IPS-NIHi7 (cell line): Measurements from ENCODE around the gene MARCHF9.

Experiments
- DNase-seq: peaks from one replicate; pipeline ENCODE4 v3.0.0; 2012; ENCODE audit warnings: mixed read lengths; ENCODE audit errors: extremely low spot score

Gene MARCHF9

DNA sequence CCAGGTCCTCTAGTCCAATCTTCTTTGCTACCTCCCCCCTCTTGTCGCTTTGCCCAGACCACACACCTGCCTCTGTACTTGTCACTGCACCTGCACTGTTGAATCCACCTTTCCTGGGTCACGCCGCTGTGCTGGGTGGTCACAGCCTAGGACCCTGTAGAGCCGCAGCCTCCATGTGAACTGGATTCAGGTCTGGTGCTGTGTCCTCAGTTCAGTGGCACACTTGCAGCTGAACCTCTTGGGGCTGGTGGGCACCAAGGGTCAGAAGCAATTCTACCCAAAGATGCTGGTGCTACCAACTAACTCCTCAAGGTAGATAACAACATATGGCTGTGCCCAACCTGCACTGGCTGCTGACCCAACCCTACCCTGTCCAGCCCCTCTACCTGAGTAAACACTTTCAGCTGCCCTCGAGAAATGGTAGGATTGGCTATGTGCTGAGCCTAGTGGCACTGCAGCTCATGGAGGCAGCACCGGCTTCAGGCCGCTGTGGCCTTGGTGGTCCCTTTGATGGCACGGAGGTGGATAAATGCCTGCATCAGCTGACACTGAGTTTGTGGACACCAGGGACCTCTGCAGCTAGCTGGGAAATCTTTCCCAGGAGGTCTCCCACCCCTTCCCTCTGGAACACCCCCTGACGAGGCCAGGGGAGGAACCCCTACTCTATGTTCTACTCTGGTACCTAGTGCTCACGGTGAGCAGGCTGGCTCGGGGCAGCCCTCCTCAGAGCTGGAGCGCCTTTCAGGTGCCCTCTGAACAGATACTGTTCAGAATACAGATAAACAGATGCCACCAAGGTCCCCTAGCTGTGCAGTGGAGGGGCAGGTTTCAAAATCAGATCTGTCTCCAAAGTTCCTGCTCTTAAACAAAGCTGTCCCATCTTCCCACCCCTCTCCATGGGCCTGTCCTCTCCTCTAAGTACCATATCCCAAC, 30.6 kb upstream of the MARCHF9 start:
- DNase-seq: no peak

DNA sequence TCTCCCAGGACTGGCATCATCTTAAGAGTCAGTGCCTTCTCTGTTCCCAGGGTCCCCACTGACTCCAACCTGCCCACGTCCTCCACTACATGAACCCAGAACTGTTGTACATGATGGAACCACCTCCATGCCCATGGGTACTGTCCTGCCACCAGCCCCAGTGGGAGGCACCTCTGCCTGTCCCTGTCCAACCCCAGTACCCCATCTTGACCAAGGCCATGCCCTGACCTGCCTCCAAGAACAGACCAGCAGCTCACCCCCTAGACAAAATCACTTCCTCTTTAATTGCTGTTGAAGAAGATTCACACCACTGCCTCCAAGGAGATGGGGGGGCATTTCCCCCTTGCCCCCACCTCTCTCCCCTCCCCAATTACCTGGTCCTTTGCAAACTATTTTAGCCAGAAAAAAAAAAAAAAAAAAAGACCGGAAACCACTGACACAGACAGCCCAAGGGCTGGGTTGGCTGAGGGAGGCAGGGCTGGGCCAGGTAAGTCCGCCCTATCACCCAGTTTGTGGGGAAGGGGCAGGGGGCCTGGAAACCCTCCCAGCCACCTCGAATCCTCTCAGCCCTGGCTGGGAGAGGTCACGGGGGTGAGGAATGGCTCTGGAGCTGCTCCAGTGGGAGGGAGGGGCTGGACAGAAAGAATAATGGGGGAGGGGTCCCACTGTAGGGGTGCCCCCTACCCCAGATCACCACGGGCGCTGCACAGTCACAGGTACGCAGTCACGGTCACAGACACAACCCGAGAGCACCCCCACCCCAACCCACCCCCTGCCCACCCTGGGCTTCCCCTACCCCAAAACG, 29.8 kb upstream of the MARCHF9 start:
- no peak for DNase-seq

DNA sequence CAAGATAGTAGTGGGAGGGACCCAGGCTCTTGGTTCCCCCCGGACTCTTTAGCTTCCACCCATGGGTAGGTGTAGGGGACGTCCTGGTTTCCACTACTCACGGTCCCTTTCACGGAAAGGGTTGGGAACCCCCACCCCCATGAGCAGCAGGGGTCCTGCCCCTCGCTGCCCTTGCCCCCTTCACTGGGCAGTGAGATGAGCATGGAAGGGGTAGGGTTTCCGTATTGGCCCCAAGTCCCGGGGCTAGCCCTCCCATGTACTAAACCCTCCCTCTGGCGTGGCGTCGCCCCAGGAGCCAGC, 29.1 kb upstream of the MARCHF9 start:
- DNase-seq: no peak

DNA sequence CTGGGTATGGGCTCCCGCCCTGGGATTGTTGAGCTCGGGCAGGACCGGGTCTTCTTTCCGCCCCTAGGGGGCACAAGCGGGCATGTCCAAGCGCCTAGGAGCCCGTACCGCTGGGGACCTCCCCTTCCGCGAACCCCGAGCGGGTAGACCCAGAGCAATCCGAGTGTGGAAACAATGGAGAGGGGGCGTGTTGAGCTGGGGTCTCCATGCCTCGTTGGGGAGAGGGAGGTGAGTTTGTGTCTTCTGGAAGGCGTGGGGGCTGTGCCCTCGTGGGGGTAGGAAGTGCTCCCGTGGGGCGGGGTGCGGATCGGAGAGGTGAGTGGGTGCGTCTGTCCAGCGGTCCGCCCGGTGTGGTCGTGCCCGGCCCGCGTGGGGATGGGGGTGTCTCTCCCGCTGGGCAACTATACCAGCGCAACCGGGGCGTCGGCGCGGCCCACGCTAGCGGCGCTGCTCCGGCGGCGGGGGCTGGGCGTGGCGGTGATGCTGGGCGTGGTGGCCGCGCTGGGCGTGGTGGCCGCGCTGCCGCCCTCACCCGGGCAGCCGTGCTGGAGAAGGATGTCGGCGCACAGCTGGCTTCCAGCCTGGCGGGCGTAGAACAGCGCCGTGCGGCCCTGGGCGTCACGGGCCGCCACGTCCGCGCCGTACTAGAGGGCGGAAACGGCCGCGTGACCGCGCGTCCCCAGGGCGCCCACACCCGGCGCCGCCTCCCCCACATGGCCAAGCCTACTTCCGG, 28.6 kb upstream of the MARCHF9 start:
- peak; percentile 96 for DNase-seq

DNA sequence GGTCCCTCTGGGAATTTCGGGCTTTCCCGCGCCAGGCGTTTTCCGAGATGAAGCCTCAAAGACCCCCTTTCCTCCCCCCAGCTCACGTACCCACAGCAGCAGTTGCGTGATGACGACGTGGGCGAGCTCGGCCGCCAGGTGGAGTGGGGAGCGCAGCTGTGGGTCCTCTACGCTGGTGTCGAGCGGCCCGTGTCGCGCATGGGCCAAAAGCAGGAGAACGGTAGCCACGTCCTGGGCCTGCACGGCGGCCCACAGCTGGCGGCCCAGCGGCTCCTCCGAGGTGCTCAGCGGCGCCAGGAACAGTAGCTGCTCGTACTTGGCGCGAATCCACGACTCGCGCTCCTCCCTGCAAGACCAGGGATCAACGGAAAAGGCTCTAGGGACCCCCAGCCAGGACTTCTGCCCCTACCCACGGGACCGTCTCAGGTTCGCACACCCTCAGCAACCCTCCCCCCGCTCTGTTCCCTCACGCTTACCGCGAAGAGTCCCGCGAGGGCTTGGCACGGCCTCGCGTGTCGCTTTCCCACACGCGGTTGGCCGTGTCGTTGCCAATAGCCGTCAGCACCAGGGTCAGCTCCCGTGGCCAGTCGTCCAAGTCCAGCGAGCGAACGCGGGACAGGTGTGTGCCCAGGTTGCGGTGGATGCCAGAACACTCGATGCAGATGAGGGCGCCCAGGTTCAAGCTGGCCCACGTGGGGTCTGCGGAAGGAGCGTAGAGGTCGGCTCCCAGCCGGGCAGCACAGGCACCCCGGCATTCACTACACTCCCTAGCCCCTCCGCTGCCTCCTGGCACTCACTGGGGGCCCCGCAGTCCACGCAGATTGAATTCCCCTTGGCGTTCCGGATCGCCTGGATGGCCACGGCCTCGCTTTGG, 27.8 kb upstream of the MARCHF9 start:
- no peak for DNase-seq

DNA sequence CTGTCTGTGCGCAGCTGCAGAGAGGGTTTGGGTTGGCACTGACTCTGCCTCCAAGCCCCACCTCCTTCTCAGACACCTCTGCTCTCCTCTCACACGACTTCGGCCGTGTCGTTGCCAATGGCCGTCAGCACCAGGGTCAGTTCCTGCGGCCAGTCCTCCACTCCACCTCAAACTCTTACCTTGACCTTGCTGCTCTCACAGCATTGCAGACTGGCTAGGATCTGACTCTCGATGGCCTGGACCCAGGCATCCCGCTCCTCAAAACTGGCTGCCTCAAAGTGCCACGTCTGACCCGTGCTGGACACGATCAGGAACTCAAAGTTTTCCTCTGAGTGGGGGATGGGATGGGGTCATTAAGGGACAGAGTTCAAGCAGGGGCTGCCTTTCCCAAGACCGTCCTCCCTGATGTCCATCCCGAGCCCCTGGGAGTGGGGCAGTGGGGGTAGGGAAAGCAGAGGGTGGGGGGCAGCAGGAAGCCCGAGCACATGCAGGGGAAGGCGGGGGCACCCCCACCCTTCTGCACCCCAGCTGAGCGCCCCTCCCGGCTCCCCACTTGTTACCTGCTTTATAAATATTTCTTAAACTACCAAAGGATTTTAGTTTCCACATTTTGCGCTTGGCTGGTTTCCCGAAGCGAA, 27.0 kb upstream of the MARCHF9 start:
- DNase-seq: peak; percentile 81

DNA sequence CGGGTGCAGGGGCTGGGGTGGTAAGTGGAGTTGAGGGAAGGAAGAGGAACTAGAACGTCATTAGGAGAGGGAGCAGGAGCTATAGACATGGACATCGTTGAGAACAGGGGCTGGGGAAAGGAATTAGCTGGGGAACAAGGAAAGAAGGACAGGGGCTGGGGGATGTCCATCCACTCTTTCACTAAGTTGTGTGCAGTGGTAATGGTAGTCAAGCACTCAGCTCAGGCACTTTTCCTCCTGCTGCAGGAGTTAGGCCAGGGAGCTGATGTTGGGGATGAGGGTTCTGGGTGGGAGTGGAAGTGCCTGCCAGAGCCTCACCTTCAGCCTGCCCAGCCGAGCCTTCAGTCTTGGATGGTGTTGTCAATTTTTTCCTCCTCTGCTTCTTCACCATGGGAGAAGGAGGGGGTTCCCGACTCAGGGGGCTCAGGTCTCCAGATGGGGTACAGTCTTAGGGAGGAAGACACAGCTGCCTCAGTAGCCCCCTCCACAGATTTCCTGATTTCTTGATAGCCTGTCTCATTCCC, 25.5 kb upstream of the MARCHF9 start:
- no peak for DNase-seq

DNA sequence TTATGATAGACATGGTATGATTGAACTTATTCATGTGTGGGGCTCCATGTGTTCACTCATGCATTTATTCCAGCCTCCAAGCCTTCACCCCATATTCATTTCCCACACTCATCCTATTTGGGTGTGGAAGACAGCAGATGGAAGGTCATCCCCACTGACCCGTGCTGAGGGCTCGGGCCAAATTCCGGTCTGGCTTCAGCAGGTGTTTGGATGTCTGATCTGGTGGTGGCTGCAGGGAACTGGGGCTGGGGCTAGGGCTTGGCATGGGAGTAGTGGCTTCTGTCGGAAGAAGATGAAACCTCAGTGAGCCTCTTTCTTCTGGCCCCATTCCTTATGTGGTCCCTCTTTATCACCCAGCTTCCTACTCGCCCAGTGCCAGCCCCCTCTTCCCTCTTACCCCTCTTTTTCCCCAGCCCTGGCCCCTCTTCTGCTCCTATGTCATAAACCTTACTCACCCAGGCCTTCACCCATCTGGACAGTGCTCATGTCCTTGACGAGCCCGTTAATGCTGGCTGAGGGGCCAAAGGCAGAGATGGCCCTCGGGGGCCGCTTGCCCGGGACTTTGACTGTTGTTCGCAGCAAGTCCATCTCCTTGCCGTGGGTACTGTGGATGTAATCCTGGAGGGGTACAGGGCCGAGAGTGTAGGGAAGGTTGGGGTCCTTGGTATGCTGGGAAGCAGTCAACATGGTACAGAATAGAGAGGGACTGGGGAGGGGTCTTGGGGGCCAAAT, 24.4 kb upstream of the MARCHF9 start:
- DNase-seq: no peak

DNA sequence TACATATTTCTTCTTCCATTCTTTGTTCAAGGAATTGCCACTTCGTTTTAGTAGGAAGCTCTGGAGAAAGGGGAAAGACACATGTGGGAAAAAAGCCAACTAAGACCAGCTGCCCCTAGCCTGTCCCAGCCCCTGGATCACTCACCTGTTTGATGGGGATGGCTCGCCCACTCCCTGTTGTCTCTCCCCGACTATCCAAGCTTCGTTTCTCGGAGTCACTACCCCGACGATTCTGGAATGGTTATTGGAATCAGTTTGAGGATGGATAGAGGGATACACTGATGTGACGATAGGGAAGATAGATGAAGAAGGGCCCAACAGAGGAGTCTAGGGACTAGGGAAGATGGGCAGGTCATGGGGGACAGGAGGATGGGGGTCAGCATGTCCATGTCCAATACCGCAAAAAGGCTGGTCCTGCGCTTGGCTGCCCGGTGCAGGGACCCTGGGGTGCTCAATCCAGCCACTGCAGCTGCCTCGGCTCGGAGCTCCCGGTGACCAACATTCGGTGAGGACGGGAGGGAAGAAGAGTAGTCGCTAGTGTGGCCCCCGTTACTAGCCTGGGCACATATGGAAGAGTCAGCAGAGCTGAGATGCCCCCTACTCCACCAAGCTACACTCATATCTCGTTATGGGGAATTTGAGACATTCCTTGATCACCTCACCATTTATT, 23.4 kb upstream of the MARCHF9 start:
- no peak for DNase-seq

DNA sequence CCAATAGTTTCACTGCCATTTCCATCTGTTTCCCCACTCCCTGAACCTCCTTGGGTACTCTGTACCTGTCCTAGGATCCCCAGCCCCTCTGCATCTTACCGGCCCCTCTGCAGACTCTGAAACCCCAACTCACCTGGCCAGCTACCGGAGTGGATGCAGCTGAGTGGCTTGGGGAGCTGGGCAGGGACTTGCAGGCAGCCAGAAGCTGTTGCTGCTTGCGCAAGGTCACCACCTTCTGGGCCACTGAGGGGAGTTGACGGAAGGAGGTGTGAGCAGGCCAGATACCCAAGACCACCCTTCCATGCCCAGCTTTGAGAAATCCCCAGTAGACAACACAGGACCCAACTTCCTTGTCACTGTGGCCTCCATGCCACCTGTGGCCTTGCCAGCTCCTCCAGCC, 22.6 kb upstream of the MARCHF9 start:
- DNase-seq: no peak

DNA sequence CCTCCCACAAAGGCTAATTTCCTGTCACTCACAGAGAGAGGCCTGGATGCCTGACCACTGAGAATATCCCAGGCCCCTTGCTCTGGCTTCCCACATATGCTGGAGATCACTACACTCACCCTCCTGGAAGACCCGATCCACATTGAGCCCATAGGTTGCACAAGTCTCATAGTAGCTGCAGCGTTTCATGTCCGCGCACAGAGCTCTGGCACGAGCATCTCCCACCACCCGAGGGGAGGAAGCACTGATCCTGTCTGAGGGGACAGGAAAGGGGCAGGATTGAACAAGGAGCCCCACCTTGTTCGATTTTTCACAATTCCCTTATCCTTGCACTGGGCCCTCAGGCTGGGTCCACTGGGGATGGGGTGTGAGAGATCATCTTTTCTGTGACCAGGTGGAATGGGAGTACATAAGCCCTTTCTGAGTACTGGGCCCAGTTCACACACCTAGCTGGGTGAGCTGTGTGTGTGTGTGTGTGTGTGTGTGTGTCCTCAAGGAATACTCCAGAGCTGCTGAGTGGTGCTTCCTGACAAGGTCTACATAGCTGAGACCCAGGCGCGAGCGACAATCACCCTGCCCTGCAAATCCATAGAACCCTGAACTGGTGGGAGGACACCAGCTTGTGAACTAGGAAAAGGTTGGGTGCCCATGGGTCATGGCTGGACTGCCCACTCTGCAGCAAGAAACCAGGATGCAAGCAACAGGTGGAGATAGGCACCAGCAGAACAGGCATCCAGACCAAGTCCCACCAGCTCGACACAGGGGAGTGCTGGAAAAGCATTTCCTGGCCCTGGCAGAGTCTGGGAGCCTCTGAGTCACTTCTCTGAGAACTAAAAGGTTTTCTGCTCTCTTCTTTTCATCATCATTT, 21.9 kb upstream of the MARCHF9 start:
- DNase-seq: no peak

DNA sequence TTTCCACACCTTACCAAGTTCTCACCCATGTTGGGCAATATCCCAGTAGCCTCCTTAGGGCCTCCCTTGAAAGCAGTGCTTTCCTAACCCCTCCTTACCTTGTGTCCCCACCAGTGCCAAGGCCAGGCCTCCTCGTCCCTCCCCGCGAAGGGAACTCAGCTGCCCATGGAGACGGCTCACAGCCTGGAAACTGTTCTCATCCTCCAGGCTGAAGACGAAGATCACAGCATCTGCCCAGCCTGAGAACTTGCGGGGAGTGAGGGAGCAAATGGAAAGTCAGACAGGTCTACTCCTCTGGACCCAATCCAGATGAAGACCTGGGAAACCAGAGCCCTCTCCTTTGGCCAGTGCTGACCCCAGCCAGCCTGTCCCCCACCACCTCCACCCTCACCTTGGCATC, 21.0 kb upstream of the MARCHF9 start:
- DNase-seq: no peak

DNA sequence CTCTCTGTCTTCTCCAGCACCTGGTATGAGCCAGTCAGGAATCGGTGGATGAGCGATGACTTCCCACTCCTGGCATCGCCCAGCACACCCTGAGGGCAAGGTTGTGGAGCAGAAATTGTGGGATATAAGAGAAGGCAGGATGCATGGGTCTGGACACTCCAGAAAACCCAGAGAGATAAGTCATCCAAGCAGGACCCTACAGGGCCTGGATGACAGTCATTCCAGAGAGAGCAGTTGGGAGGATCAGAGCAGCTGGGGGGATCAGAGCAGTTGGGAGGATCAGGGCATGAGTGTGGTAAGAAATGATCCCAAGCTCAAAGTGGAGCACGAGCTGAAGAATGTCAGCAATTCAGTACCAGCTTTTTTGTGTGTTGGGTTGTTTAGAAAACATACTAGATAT, 20.3 kb upstream of the MARCHF9 start:
- no peak for DNase-seq

DNA sequence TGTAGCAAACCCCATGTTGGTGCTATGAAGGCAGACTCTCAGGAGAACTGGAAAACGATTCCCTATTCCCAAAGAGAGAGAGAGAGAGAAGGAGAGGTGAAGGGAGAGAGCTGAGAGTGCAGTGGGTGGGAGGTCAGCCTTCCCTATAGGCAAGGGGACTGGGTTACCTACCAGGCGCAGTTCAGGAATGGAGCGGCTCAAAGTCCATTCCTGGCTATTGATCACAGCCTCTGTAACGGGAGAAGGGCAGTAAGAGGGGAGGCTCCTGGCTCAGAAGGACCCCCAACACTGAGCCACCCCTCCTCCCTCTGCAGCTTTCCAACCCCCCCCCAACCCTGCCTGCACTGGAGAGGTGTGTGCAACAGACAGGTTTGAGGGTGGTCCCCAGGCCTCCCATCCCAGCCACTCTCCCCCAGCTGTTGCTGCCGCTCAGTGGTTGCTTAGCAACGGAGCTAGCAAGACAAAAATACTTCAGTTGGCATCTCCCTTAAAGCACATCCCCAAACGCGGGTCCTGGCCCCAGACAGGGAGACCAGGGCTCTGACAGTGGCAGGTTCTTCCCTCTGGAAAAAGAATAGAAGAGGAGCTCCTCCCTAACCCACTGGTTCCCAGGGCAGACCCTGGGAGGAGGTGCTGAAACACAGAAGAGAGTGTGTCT, 19.6 kb upstream of the MARCHF9 start:
- DNase-seq: no peak

DNA sequence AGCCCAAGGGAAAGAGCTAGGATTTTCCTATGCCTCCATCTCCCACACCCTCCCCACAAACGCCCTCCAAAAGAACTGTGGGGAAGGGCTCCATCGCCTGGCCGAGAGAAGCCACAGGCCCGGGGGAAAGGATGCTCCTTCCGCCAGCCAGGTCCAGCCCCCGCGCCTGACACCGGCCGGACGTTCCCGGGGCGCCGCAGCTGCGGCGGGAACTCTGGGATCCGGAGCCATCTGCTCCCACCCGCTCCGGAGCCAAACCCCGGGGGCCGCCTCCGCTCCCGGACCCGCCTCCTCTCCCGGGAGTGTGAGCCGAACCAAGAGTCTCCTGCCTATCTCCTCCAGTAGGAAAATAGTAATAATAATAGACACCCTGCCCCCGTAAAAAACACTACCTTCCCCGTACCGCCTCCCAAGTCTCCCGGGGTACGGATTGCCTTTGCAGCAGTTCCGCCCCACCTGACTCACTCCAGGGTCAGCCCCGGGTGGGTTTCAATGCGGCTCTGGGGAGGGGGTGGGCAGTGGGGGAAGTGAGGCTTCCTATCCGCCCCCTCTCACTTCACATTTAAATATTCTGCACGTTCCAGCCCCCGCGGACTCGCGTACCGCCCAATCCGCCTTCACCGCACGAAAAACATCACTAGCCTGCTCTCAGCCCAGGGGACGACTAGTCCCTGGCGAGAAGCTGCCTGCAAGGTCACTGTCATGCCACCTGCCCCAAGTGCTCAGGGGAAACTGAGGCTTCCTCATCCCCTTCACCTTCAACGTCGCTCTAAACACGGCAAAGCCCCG, 18.8 kb upstream of the MARCHF9 start:
- peak; percentile 88 for DNase-seq

DNA sequence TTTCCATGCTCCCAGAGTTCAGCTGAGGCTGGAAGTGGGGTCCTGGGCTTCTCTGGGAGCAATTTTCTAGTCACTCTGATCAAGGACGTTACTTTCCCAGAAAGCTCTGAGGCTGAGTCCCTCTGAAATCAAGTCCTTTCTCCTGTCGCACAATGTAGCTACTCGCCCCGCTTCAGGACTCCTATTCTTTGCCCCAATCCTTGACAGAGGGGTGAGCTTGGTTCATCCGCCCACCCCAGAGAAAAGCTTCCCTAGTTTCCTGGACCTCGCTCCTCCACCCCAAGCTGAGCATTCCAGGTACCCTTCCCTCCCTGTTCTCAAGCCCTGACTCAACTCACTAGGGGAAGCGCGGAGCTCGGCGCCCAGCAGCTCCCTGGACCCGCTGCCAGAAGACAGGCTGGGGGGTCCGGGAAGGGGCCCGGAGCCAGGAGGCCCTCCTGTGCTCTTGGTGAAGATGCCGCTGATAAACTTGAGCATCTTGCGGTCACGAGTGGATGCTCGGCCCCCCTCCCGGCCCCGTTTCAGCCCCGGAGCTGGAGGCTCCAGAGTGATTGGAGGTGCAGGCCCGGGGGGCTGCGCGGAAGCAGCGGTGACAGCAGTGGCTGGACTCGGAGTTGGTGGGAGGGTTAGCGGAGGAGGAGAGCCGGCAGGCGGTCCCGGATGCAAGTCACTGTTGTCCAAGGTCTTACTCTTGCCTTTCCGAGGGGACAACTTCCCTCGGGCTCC, 18.0 kb upstream of the MARCHF9 start:
- DNase-seq: no peak
